CD4-positive, alpha-beta T cell treated with Interleukin-1 beta for 1 hour (primary cell): ENCODE measurements around the gene WFDC12.

Experiments
- DNase-seq, 2 donors: peaks; one replicate each; pipeline ENCODE4 v3.0.0-alpha.2; 2020 to 2022

The WFDC12 gene

DNA sequence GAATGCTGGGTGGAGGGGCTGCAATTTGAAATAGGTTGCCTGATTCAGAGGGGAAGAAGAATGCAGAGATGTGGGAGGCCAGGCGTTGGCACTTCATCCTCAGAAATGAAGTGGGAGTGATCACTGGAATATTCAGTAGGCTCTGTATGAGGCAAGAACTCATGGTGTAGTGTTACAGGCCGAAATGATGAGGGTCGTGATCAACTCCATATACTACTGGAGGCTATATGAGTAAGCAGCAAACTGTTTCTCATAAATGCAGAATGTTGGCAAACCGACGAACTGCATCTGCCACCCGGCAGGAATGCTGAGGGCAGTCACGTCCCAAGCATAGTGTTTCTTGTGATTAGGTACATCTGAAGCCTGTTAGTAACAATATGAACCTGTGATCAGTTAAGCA is 36.0 kb downstream of the WFDC12 start:
- DNase-seq, result no peak

DNA sequence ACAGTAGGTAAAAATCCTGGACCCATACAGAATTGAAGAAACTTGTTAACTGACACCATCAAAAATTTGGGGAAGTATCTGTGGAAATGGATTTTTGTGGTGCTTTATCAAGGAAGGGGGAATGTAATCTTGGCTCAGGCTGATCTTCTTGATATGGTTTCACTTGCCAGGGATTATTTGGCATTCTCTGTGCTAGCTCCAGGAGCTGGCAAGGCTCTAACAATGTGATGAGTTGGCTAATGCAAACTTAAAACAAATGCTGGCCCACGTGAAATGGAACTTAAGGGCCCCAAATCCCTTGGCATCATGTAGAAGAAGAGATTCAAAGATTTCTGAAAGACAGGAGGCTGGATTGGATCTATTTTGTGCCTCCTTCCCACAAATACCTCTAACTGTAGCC is 36.5 kb downstream of the WFDC12 start:
- DNase-seq, result no peak

DNA sequence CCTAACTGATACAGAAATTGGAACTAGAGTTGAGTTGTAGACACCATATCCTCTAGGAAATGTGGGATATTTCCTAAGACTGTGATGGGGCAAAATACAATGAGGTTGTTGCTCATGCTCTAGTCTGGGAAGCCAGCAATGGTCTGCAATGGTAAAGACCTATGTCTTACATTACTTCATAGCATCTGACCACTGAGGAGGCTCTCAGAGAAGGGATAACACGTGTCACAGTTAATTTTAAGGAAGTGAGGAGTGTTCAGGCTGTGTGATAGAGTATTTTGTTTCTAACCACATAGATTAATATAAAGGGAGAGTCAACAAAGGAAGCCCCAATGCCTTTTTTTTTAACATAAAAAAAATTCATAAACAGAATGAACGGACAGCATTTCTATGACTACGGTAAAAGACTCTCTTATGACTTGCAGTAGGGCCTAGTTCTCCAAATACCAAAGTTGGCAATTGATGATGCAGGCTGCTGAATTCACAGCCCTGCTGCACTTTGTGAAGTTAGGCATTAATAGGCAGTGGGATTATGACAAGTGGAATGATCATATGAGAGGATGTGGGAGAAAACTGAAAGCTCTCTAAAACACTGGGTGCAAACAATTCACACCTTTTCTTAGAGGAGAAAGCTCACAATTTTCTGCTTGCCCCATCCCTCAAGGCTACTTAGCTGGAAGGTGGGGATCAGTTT is 37.0 kb downstream of the WFDC12 start:
- DNase-seq, result no peak

DNA sequence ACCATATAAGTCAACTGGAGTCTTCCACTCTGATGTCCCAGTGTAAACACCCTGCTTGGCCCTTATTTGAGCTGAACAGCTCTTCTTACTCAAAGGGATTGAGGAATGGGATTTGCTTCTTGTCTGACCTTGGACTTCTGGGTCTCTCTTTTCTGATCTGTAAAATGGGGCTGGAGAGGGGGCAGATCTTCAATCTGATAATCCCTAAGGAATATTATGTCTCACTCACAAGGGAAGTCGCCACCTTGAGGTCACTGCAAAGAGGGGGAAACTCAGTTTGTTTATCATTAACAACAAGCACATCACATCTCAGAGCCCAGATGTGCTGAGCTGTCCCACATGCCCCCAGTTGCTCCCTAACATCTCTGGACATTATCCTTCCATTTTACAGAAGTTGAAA is 38.4 kb downstream of the WFDC12 start:
- DNase-seq, result no peak

DNA sequence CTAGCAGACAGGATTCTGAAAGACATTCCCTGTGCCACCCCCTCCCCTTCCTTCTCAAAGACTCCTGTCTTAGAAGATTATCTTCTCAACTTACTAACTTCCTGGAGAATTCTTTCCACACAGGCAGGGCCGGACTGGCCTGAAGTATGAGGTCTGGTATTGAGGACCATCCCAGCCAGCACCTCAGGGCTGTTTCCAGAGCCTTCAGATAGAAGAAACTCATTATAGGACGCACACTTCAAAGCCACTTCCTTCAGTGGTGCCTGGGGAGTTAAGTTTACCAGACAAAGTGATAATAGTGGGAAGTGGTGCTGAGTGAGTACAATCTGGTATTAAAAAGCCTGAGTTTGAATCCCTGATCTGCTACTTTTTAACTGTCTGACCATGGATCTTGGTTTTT is 39.0 kb downstream of the WFDC12 start:
- no peak for DNase-seq

DNA sequence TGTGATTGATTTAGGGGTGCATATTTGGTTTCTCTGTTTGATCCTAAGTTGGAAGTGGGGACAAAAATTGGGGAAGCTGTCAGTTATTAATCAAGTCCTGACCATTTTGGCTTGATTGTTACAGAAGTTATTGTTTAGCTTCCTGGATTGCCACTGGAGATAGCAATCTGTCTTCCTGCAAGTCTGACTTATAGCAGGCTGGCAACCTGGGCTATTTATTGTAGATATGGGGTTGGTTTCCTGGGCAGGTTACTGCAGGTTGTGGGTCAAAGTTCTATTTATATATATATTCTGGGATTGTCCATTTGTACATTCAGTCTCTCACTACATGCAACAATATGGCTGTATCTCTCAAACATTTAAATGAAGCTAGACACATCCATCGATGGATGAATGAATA is 41.1 kb downstream of the WFDC12 start:
- DNase-seq, result no peak

DNA sequence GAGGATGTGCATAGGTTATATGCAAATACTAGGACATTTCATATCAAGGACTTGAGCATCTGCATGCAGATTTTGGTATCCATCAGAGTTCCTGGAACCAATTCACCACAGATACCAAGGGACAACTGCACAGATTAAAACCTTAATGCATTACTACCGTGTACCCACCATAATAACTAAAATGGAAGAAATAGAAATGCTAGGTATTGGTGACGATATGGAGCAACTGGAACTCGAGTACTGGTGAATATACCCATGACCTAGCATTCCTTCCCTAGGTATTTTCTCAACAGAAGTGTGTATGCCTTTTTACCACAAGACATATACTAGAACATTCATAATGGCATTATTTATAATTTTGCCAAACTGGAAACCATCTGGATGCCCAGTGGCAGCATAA is 41.8 kb downstream of the WFDC12 start:
- DNase-seq, result no peak

DNA sequence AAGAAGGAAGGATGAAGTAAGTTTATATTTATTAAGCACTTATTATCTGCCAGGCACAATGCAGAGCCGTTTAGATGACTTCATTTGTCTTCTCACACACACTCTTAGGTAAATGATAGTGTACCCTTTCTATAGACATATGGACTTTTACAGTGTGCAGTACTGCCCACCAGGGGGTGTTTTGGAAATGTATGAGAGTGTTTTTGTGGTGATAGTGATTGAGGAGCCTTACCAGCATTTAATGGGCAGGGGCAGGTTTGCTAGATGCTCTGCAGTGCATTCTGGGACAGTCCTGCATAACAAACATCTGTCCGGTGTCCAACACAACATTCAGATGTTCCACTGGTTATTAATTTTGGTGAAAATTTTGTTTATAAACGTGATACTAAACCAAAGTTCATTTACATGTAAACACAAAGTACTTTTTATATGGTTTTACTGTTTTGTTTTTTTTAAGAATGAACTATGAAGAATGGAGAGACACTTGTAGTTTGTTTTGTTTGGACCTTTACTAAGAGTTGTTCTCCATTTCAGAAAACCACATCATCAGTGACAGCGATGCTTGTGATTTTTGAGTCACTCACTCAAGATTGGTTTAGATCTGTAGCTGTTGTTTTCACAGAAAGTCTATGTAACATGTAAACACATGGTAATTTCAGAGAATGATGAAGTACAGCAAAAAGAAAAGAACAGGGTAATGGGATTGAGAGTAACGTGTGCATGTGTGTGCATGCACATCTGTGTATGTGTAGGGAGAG is 43.2 kb downstream of the WFDC12 start:
- DNase-seq, result no peak

DNA sequence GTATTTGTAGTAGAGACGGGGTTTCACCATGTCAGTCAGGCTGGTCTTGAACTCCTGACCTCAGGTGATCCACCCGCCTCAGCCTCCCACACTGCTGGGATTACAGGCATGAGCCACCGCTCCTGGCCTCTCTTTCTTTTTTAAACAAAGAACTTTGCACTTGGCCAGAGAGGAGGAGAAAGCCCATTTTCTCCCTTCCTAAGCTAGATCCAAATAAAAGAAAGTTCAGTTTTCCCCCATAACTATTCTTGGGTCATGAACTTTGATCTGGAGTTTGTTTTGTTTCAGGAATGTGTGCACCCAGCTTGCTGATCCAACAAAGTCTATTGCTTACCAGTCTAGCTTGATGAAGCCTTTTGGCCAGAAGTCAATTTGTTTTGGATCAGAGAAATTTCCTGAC is 46.7 kb downstream of the WFDC12 start:
- no peak for DNase-seq
